H1 (cell line): Measurements from ENCODE around the gene IL9R. TPM values are rescaled to one million over a fixed set of nuclear protein-coding genes. Genes with fewer than 3 reads are reported as not detected.

Source experiments
- CTCF ChIA-PET: fragments of 300-600 bp; sonication (Branson Sonifier 250); formaldehyde crosslinking; loops from one replicate; lab custom pipeline; 2021; ENCODE audit not compliant: partially characterized antibody; lab: Charles Lee
- POLR2A ChIA-PET: fragments of 300-600 bp; sonication (Branson Sonifier 250); formaldehyde crosslinking; loops from one replicate; lab custom pipeline; 2021; ENCODE audit warnings: inconsistent platforms; ENCODE audit not compliant: partially characterized antibody; lab: Charles Lee
- DNase-seq, 2 experiments: peaks; one replicate each; pipeline versions ENCODE4 v3.0.0 to v3.0.0-alpha.2; 2010 to 2022; ENCODE audit warnings: low spot score in 2 of 2, low read depth in 1 of 2, mixed read lengths in 1 of 2
- FAIRE-seq: peaks from 2 replicates; lab custom pipeline; 2011; peaks lifted over from hg19 to GRCh38; lab: Jason Lieb, UNC
- H2AFZ ChIP-seq: 2 replicates; pipeline ENCODE4 v1.8.1; 2012; ENCODE audit warnings: low read length, inconsistent platforms
- H2AK5ac ChIP-seq: 2 replicates; pipeline ENCODE4 v1.6.1; 2013; ENCODE audit warnings: low read depth, low read length
- H2BK120ac ChIP-seq: replicated peaks from 2 replicates; pipeline ENCODE3; 2013; ENCODE audit warnings: low read depth, low read length, inconsistent platforms
- H2BK12ac ChIP-seq: 2 replicates; pipeline ENCODE4 v1.6.1; 2013; ENCODE audit warnings: low read depth, low read length
- H2BK15ac ChIP-seq: 2 replicates; pipeline ENCODE4 v1.6.1; 2013; ENCODE audit warnings: low read length
- H2BK20ac ChIP-seq: 2 replicates; pipeline ENCODE4 v1.6.1; 2013; ENCODE audit warnings: low read length
- H2BK5ac ChIP-seq: 2 replicates; pipeline ENCODE4 v1.6.1; 2013; ENCODE audit warnings: low read depth, low read length
- H3K14ac ChIP-seq: 2 replicates; pipeline ENCODE4 v1.6.1; 2013; ENCODE audit warnings: inconsistent platforms; ENCODE audit not compliant: insufficient read length
- H3K18ac ChIP-seq: 2 replicates; pipeline ENCODE4 v1.6.1; 2013; ENCODE audit warnings: low read length; ENCODE audit errors: extremely low read depth
- H3K23ac ChIP-seq: 2 replicates; pipeline ENCODE4 v1.6.1; 2013; ENCODE audit warnings: inconsistent platforms; ENCODE audit not compliant: insufficient read length
- H3K23me2 ChIP-seq: 2 replicates; pipeline ENCODE4 v1.6.1; 2013; ENCODE audit warnings: low read depth, low read length
- H3K27ac ChIP-seq: 2 replicates; pipeline ENCODE4 v1.6.1; 2011; ENCODE audit warnings: low read depth, low read length, inconsistent platforms
- H3K27me3 ChIP-seq, 4 experiments: replicated peaks in 1 of 4; 1 replicate in 1 of 4; 2 replicates in 3 of 4; pipeline versions ENCODE4 v1.6.1 to v1.8.1; 2011 to 2013; ENCODE audit warnings: low read length in 3 of 4, mild to moderate bottlenecking in 3 of 4, inconsistent platforms in 2 of 4, mixed read lengths in 2 of 4, moderate library complexity in 1 of 4; ENCODE audit not compliant: control insufficient read depth in 3 of 4, insufficient read depth in 3 of 4; ENCODE audit errors: extremely low read depth in 1 of 4
- H3K36me3 ChIP-seq, 4 experiments: 2 replicates each; pipeline versions ENCODE4 v1.6.1 to v1.8.1; 2011 to 2013; ENCODE audit warnings: mild to moderate bottlenecking in 4 of 4, low read length in 3 of 4, moderate library complexity in 2 of 4, control low read depth in 1 of 4, inconsistent platforms in 1 of 4; ENCODE audit not compliant: insufficient read depth in 4 of 4, control insufficient read depth in 2 of 4
- H3K4ac ChIP-seq: replicated peaks from 2 replicates; pipeline ENCODE3; 2013; ENCODE audit warnings: low read length, low read depth, mixed read lengths, inconsistent platforms; ENCODE audit not compliant: insufficient read length
- H3K4me1 ChIP-seq, 4 experiments: replicated peaks in 1 of 4; 1 replicate in 1 of 4; 2 replicates in 3 of 4; pipeline versions ENCODE4 v1.6.1 to v1.8.1; 2011 to 2013; ENCODE audit warnings: low read length in 3 of 4, inconsistent platforms in 2 of 4, mixed read lengths in 1 of 4; ENCODE audit not compliant: insufficient read depth in 4 of 4, control insufficient read depth in 3 of 4
- H3K4me2 ChIP-seq, 2 experiments: 2 replicates each; pipeline versions ENCODE4 v1.6.1 to v1.8.1; 2011 to 2013; ENCODE audit warnings: low read depth in 2 of 2, low read length in 2 of 2, control low read depth in 1 of 2, inconsistent platforms in 1 of 2, mild to moderate bottlenecking in 1 of 2; ENCODE audit not compliant: insufficient read depth in 1 of 2
- H3K4me3 ChIP-seq, 4 experiments: fragments of 200-600, 300-600 bp in 1 of 4; sonication (generic), shearing (Covaris generic), sonication (Bioruptor Twin) in 1 of 4; 2 replicates each; pipeline versions ENCODE4 v1.5.1 to v1.8.1; 2011 to 2016; ENCODE audit warnings: low read length in 4 of 4, low read depth in 3 of 4, control low read depth in 2 of 4, inconsistent platforms in 2 of 4, mild to moderate bottlenecking in 2 of 4, mixed read lengths in 1 of 4, moderate library complexity in 1 of 4; ENCODE audit not compliant: insufficient read depth in 2 of 4; ENCODE audit errors: extremely low read depth in 1 of 4
- H3K56ac ChIP-seq: replicated peaks from 2 replicates; pipeline ENCODE3; 2013; ENCODE audit warnings: low read depth, mild to moderate bottlenecking, mixed read lengths, low read length, inconsistent platforms; ENCODE audit not compliant: insufficient read length
- H3K79me1 ChIP-seq: 2 replicates; pipeline ENCODE4 v1.6.1; 2013; ENCODE audit warnings: low read depth, low read length, control low read depth
- H3K79me2 ChIP-seq, 2 experiments: 2 replicates each; pipeline versions ENCODE4 v1.6.1 to v1.8.1; 2012 to 2013; ENCODE audit warnings: low read length in 2 of 2, mild to moderate bottlenecking in 2 of 2, inconsistent platforms in 1 of 2; ENCODE audit not compliant: insufficient read depth in 2 of 2, control insufficient read depth in 1 of 2
- H3K9ac ChIP-seq, 4 experiments: replicated peaks in 1 of 4; 1 replicate in 1 of 4; 2 replicates in 3 of 4; pipeline versions ENCODE4 v1.6.1 to v1.8.1; 2011 to 2013; ENCODE audit warnings: low read depth in 3 of 4, low read length in 3 of 4, control low read depth in 2 of 4, mild to moderate bottlenecking in 2 of 4, moderate library complexity in 2 of 4, inconsistent platforms in 1 of 4; ENCODE audit errors: extremely low read depth in 1 of 4
- H3K9me3 ChIP-seq, 2 experiments: 2 replicates each; pipeline versions ENCODE4 v1.6.1 to v1.8.1; 2012 to 2013; ENCODE audit warnings: mild to moderate bottlenecking in 2 of 2, moderate library complexity in 2 of 2, control low read depth in 1 of 2, inconsistent platforms in 1 of 2, low read depth in 1 of 2, low read length in 1 of 2, mixed read lengths in 1 of 2; ENCODE audit not compliant: insufficient read depth in 2 of 2
- H4K20me1 ChIP-seq, 2 experiments: replicated peaks in 1 of 2; 2 replicates each; pipeline versions ENCODE3 to v1.8.1; 2011 to 2013; ENCODE audit warnings: inconsistent platforms in 2 of 2, low read length in 2 of 2, mild to moderate bottlenecking in 1 of 2; ENCODE audit not compliant: insufficient read depth in 2 of 2, control insufficient read depth in 1 of 2
- H4K5ac ChIP-seq: 2 replicates; pipeline ENCODE4 v1.6.1; 2013; ENCODE audit warnings: low read length, low read depth, mixed read lengths, inconsistent platforms; ENCODE audit not compliant: insufficient read length
- H4K8ac ChIP-seq: 2 replicates; pipeline ENCODE4 v1.8.0; 2013; ENCODE audit warnings: mild to moderate bottlenecking, moderate library complexity, low read length, inconsistent platforms; ENCODE audit not compliant: insufficient read depth; ENCODE audit errors: extremely low read depth
- H4K91ac ChIP-seq: replicated peaks from 2 replicates; pipeline ENCODE3; 2013; ENCODE audit warnings: low read length, mixed read lengths, inconsistent platforms; ENCODE audit not compliant: insufficient read length
- BCL11A ChIP-seq, 2 experiments: IDR thresholded peaks; one replicate each; pipeline ENCODE4 v1.6.1; 2011; ENCODE audit warnings: low read depth in 2 of 2, low read length in 2 of 2, mild to moderate bottlenecking in 2 of 2
- CBX8 ChIP-seq: fragments of 300-800, 300-1000 bp; sonication (generic); IDR thresholded peaks from 2 replicates; pipeline ENCODE4 v1.7.1; 2016; ENCODE audit warnings: low read depth, low read length, borderline replicate concordance
- CHD2 ChIP-seq: IDR thresholded peaks from 2 replicates; pipeline ENCODE4 v1.6.1; 2012; ENCODE audit warnings: low read length, improper control_type of control experiment
- JUND ChIP-seq: IDR thresholded peaks from 2 replicates; pipeline ENCODE4 v1.6.1; 2011; ENCODE audit warnings: mild to moderate bottlenecking, improper control_type of control experiment, low read length
- KDM1A ChIP-seq: fragments of 200-600, 300-600 bp; sonication (generic); IDR thresholded peaks from 2 replicates; pipeline ENCODE4 v1.7.1; 2016; ENCODE audit warnings: mild to moderate bottlenecking, low read length, borderline replicate concordance
- NRF1 ChIP-seq: IDR thresholded peaks from 2 replicates; pipeline ENCODE4 v1.6.1; 2011; ENCODE audit warnings: mild to moderate bottlenecking, low read depth, low read length, improper control_type of control experiment
- POLR2A ChIP-seq, 2 experiments: IDR thresholded peaks; 1 replicate in 1 of 2; 2 replicates in 1 of 2; pipeline ENCODE4 v1.6.1; 2011; ENCODE audit warnings: low read depth in 2 of 2, low read length in 2 of 2, mild to moderate bottlenecking in 2 of 2; ENCODE audit errors: control extremely low read depth in 1 of 2
- POLR2AphosphoS5 ChIP-seq: IDR thresholded peaks from 2 replicates; pipeline ENCODE4 v1.6.1; 2011; ENCODE audit warnings: low read depth, low read length
- RFX5 ChIP-seq: IDR thresholded peaks from 2 replicates; pipeline ENCODE4 v1.6.1; 2011; ENCODE audit warnings: low read depth, low read length, improper control_type of control experiment, borderline replicate concordance
- SIN3A ChIP-seq, 2 experiments: IDR thresholded peaks in 1 of 2; conservative IDR thresholded peaks in 1 of 2; 2 replicates each; pipeline ENCODE4 v1.6.1; 2011 to 2012; ENCODE audit warnings: low read length in 2 of 2, improper control_type of control experiment in 1 of 2, low read depth in 1 of 2, mild to moderate bottlenecking in 1 of 2
- SP2 ChIP-seq: IDR thresholded peaks from 2 replicates; pipeline ENCODE4 v1.6.1; 2012; ENCODE audit warnings: mild to moderate bottlenecking, low read length, inconsistent platforms
- TEAD4 ChIP-seq: IDR thresholded peaks from 2 replicates; pipeline ENCODE4 v1.6.1; 2012; ENCODE audit warnings: low read depth, low read length, inconsistent platforms, mixed read lengths
- WGBS, 2 experiments: shearing (Covaris generic) in 1 of 2; methylation state at CpG; one replicate each; pipeline versions ENCODE4 v1.1.6 to v1.1.7; 2013 to 2015; ENCODE audit warnings: low lambda C conversion rate in 2 of 2, mixed read lengths in 2 of 2, inconsistent platforms in 1 of 2, low coverage in 1 of 2, missing lambda C conversion rate in 1 of 2; ENCODE audit not compliant: insufficient replicate concordance in 2 of 2, insufficient coverage in 1 of 2, insufficient read length in 1 of 2; ENCODE audit errors: extremely low coverage in 1 of 2, missing lambda C conversion rate in 1 of 2; 5-methylcytosine and 5-hydroxymethylcytosine counted together
- polyA plus RNA-seq, 7 experiments: library from polyadenylated mRNA; depleted of rRNA in 3 of 7; stranded (reverse) in 5 of 7; unstranded in 2 of 7; fragments of >200 nt in 5 of 7; fragments of 200-250 nt in 2 of 7; gene quantifications; 1 replicate in 5 of 7; 2 replicates in 1 of 7; 4 replicates in 1 of 7; pipeline versions ENCODE4 v1.2.1 to v1.2.3, GENCODE V29; 2011 to 2013; ENCODE audit warnings: missing spikeins in 2 of 7, mixed read lengths in 2 of 7
- total RNA-seq: library from RNA; stranded (reverse); fragmentation: NEBNext Ultra II Directional; extraction: Animal tissue kit (Norgen Biotek cat#: 25700); gene quantifications from 2 replicates; pipeline ENCODE4 v1.2.1, GENCODE V29; 2021

IL9R gene
- total and polyA plus RNA-seq, 2 of the 8 experiments (the other 6 are each of a cell fraction or from before 2014, with no cell fraction given): 0.14 to 0.28 TPM

DNA sequence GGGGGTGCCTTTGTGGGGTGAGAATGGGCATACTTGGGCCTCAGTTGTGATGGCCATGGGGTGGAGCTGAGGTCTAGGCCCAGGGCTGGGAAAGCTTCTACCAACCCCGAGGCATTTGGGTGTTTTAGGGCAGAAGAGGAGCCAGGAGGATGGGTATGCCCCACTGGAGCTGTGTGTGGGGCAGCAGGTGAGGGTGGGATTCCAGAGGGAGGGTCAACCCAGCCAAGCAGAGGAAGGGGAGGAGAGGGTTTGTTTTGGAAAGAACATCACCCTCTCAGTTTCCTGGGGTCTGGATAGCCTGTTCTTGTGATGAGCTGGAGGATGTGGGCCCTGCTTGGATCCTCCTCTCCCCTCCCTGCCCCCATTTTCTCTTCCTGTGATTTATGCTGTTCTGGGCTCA lies 620 bp downstream of the IL9R start:
- H3K9ac ChIP-seq: no peak overlapping the region
- no peak for DNase-seq
- CTCF ChIA-PET: no interaction called here
- TF ChIP-seq NRF1 (no peak), POLR2A (IDR thresholded peaks at IDR 0.05; ENCODE audit: control extremely low read depth in 1 of 2, low read depth in 2 of 2, low read length in 2 of 2) (no peak), TEAD4 (no peak), KDM1A (no peak), JUND (no peak), POLR2AphosphoS5 (no peak), BCL11A (IDR thresholded peaks at IDR 0.05; ENCODE audit: low read depth in 2 of 2, low read length in 2 of 2) (no peak), SIN3A (conservative IDR thresholded peaks at IDR 0.05 in 1 of 2, IDR thresholded peaks at IDR 0.05 in 1 of 2; ENCODE audit: low read depth in 1 of 2, low read length in 2 of 2) (no peak), CBX8 (no peak), RFX5 (no peak), CHD2 (no peak), SP2 (no peak)

More for the DNA sequence above, 620 bp downstream of the IL9R start:
- Histone ChIP-seq H4K91ac (no peak overlapping the region), H3K27me3 (no peaks in the 10 kb centered on the region), H2BK20ac (no peak overlapping the region), H3K79me2 (no peaks in the 10 kb centered on the region), H3K18ac (no peak overlapping the region), H3K14ac (no peak overlapping the region), H3K9me3 (peaks cover 58 to 83% of the 10 kb centered on the region in 2 experiments), H3K36me3 (no peaks in the 10 kb centered on the region), H3K4me3 (no peak overlapping the region), H3K56ac (no peak overlapping the region), H3K23ac (no peak overlapping the region), H2BK120ac (no peak overlapping the region), H3K4me2 (no peak overlapping the region), H3K23me2 (no peaks in the 10 kb centered on the region), H2BK12ac (no peak overlapping the region), H4K5ac (no peak overlapping the region), H4K8ac (no peak overlapping the region), H3K4me1 (no peaks in the 10 kb centered on the region), H3K79me1 (no peaks in the 10 kb centered on the region), H2AK5ac (no peak overlapping the region), H3K27ac (no peak overlapping the region), H4K20me1 (no peaks in the 10 kb centered on the region), H2BK15ac (no peak overlapping the region), H3K4ac (no peak overlapping the region), H2BK5ac (no peak overlapping the region), H2AFZ (no peak overlapping the region)
- FAIRE-seq: no peak
- whole genome bisulfite sequencing, 2 experiments: 67% methylated on average over 1 of the region's 1 CpG; no CpG with 5 or more reads in 1 of the 2 experiments
- POLR2A ChIA-PET: no interaction called here
